Aorta (tissue), 5 donors: ENCODE measurements around the gene SPAAR. TPM values are rescaled to one million over a fixed set of nuclear protein-coding genes. Genes with fewer than 3 reads are reported as not detected.
A peak's percentile ranks its signal among the peaks of the same experiment; 100 is the strongest.
"Not testable (repeated sequence)": the region's sequence is repeated elsewhere in the genome, so short reads cannot be mapped to it uniquely, and the experiment has no call there.

ENCODE experiments used
- ATAC-seq: fragments of 200-7000 bp; cut with Tn5 transposase; one replicate; pipeline ENCODE4 v1.9.1; 2022; ENCODE audit warnings: moderate library complexity; ENCODE audit not compliant: low FRiP score
- DNase-seq, 2 donors: peaks; one replicate each; pipeline ENCODE4 v3.0.0-alpha.2; 2020
- H3K27ac ChIP-seq, 2 donors: one replicate each; pipeline ENCODE4 v1.5.1; 2013; ENCODE audit warnings: low read length in 2 of 2, mild to moderate bottlenecking in 2 of 2, moderate library complexity in 2 of 2, control low read depth in 1 of 2, inconsistent platforms in 1 of 2, low read depth in 1 of 2
- H3K27me3 ChIP-seq, 2 donors: one replicate each; pipeline ENCODE4 v1.6.1; 2013; ENCODE audit warnings: control low read depth in 1 of 2, low read length in 1 of 2, mild to moderate bottlenecking in 1 of 2, moderate library complexity in 1 of 2; ENCODE audit not compliant: insufficient read depth in 2 of 2, control insufficient read depth in 1 of 2
- H3K36me3 ChIP-seq, 2 donors: one replicate each; pipeline ENCODE4 v1.6.1; 2013; ENCODE audit warnings: control low read depth in 1 of 2, low read length in 1 of 2, mild to moderate bottlenecking in 1 of 2; ENCODE audit not compliant: insufficient read depth in 2 of 2, control insufficient read depth in 1 of 2
- H3K4me1 ChIP-seq, 2 donors: one replicate each; pipeline ENCODE4 v1.6.1; 2013; ENCODE audit warnings: low read length in 2 of 2, control low read depth in 1 of 2, mild to moderate bottlenecking in 1 of 2, moderate library complexity in 1 of 2; ENCODE audit not compliant: insufficient read depth in 2 of 2, control insufficient read depth in 1 of 2
- H3K4me3 ChIP-seq, 2 donors: one replicate each; pipeline ENCODE4 v1.5.1; 2013; ENCODE audit warnings: low read length in 2 of 2, control low read depth in 1 of 2, mild to moderate bottlenecking in 1 of 2
- H3K9me3 ChIP-seq: one replicate; pipeline ENCODE4 v1.6.1; 2013; ENCODE audit warnings: mild to moderate bottlenecking, low read length; ENCODE audit not compliant: control insufficient read depth
- WGBS, 2 donors: extraction: QIAGEN DNeasy Blood & Tissue Kit; methylation state at CpG; one replicate each; pipeline ENCODE4 v1.1.7; 2013; 5-methylcytosine and 5-hydroxymethylcytosine counted together
- intact Hi-C, 2 donors: fragments of 100-400 bp; cut with DNase I; formaldehyde crosslinking; loops; one replicate each; pipeline versions ENCODE4 v1.14.2 to v1.15.0; 2022
- polyA plus RNA-seq, 2 donors: library from polyadenylated mRNA; stranded (reverse); fragments of 200-250 nt; gene quantifications; one replicate each; pipeline ENCODE4 v1.2.3, GENCODE V29; 2013
- total RNA-seq, 2 donors: library from RNA; stranded (reverse); fragmentation: NEBNext Ultra II Directional; extraction: Animal tissue kit (Norgen Biotek cat#: 25700); gene quantifications; one replicate each; pipeline ENCODE4 v1.2.1, GENCODE V29; 2021
- donor health status: healthy with polysubstance abuse.
- donor health status: Bipolar disorder and iron deficiency.
- donor health status: DM: no; HTN: no; CAD: no.
- donor health status: DM: no; HTN: no; CAD: no.
- donor health status: DM: yes; HTN: yes; CAD: no.

The SPAAR gene
- total and polyA plus RNA-seq, 4 donors = 0.82 to 4.5 (median 4.0) TPM; not detected in 1

DNA sequence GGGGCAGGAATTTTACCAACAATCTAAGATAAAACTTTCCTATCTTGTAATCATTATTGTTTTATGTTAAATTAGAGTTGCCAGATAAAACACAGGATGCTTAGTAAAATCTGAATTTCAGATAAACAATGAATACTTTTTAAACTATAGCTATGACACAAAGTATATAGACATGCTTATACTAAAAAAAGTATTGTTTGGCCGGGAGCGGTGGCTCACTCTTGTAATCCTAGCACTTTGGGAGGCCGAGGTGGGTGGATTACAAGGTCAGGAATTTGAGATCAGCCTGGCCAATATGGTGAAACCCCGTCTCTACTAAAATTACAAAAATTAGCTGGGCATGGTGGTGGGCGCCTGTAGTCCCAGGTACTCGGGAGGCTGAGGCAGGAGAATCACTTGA lies 24.8 kb downstream of the SPAAR start:
- H3K4me1 ChIP-seq, H3K36me3 ChIP-seq, H3K27me3 ChIP-seq, H3K27ac ChIP-seq, H3K9me3 ChIP-seq, intact Hi-C loops, ATAC-seq, H3K4me3 ChIP-seq, DNase-seq: not testable (repeated sequence)
- WGBS, 2 donors = 48 to 54% methylated on average over 6 of the region's 6 CpGs

DNA sequence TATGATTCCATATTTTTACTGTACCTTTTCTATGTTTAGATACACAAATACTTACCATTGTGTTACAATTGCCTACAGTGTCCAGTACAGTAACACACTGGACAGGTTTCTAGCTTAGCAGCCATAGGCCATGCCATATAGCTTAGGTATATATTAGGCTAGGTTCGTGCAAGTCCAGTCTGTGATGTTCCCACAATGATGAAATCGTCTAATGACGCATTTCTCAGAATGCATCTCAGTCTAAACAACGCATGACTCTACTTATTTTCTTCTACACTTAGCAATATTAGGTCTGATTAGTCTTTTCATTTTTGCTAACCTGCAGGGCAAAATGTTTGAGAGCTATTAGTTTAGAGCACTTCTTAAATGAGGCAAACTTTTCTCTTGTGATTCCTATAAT lies 26.0 kb downstream of the SPAAR start:
- peaks cover 0 to 5% of the 10 kb centered on the region in 2 donors for H3K4me1 ChIP-seq
- peak overlapping the region; percentile 57 to 86 for H3K27ac ChIP-seq
- intact Hi-C loops = no loop called here
- H3K4me3 ChIP-seq = no peak overlapping the region
- DNase-seq (no peak), ATAC-seq (no peak)
- no peaks in the 10 kb centered on the region for H3K36me3 ChIP-seq
- no peaks in the 10 kb centered on the region for H3K27me3 ChIP-seq
- WGBS, 2 donors = 68 to 69% methylated on average over 4 of the region's 4 CpGs
- no peaks in the 10 kb centered on the region for H3K9me3 ChIP-seq

DNA sequence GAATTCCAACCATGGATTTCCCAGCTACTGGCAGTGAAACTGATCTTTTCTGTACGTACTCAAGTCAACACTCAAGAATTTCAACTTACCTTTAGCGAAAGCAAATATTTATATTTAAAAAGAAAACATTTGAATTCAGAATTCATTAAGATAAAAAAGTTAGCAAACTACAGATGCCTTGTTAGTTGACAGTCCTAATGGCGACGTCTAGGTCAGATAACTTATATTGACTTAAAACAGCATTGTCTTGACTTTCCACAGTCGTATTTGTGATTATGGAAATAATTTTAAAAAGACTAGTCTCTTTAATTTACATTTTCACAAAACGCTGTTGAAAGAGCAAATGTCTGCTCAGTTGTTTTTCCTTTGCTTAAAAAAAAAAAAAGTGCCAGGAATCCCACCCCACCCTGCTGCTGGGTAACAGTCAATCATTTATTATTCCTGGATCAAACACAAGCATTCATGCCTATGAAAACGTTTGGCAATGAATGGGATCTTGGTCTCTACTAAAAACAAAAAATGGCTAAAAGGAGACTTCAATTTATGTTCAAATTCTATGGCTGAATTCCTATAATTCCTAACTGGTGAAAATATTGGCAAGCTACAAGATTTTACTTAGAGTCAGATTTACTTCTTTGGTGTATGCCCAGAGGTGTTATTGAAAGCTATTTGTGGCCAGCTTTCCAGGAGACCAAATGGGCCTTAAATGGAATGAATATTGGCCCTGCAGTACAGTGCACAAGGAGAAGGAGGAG lies 26.6 kb downstream of the SPAAR start:
- 4 to 5% methylated on average over 7 of the region's 7 CpGs for WGBS, 2 donors
- DNase-seq = no peak
- H3K4me3 ChIP-seq = no peak overlapping the region
- no peaks in the 10 kb centered on the region for H3K27me3 ChIP-seq
- peak overlapping the region in 1 of 2 donors; percentile 96 for H3K27ac ChIP-seq
- H3K9me3 ChIP-seq = no peaks in the 10 kb centered on the region
- H3K36me3 ChIP-seq = no peaks in the 10 kb centered on the region
- intact Hi-C loops = loop anchor here in 1 of 2 donors (1.0 kb wide), 1 partner anchor 28 kb away; no protein-coding TSS in a partner anchor
- peaks cover 0 to 5% of the 10 kb centered on the region in 2 donors for H3K4me1 ChIP-seq
- peak; percentile 66 for ATAC-seq

DNA sequence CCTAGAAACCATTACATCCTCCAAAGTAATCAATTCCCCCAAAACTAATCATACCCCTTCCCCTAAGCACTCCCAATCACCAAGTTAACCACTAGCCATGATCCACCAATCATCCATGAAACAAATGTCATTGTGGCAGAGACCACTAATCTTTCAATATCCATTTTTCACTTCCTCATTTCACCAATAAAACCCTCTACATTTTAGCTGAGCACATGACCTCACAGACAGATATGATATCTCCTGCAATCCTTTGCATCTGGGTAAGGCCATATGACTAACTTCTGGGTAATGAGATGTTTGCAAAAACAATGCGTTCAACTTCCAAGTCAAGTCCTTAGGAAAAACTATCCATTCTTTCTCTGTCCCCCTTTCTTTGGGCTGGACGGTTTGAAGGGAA lies 27.9 kb downstream of the SPAAR start:
- peaks cover 0 to 5% of the 10 kb centered on the region in 2 donors for H3K4me1 ChIP-seq
- no peaks in the 10 kb centered on the region for H3K9me3 ChIP-seq
- ATAC-seq (no peak), DNase-seq (no peak)
- WGBS, 2 donors = 60 to 70% methylated on average over 2 of the region's 2 CpGs
- H3K27me3 ChIP-seq = no peaks in the 10 kb centered on the region
- peak overlapping the region; percentile 77 to 89 for H3K27ac ChIP-seq
- no peak overlapping the region for H3K4me3 ChIP-seq
- intact Hi-C loops = no loop called here
- H3K36me3 ChIP-seq = no peaks in the 10 kb centered on the region

DNA sequence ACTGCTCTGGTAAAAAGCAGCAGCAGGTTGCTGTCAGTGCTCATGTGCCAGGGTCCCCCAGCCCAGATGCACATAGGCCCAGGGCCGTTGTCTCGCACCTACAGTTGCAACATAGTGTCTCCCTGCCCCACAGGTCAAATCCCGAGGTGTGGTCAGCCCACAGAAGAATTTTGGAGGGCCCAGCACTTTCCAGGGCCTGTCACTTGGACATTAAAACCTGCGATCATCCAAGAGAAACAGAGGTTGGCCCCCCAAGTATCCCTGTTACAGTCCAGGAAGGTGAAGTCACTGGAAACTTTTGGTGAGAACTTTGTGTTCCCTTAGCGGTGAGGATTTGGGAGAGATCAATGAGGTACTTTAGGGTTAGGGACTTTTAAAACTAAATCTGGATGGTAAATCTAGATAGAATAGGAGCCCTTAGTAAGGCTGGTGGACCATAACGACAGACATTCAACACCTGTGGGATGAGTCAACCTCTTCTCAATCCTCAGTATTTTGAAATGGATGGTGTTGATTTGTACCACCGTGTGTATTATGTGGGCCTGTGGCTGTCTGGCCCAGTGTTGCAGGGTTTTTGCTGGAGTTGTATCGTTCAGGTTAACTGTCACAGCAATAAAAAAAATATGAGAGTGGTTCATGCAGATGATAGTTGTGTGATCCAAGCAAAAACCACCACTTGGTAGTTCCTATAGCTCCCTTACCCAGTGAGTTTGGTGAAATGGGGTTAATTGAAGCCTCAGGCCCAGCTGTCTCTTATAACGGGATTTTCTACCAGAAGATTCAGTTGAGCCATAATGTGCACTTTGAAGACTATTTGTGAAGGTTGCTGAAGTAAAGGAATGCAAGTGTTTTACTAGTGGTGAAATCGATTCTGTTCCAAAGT lies 29.4 kb downstream of the SPAAR start:
- DNase-seq (no peak), ATAC-seq (no peak)
- H3K4me3 ChIP-seq = no peak overlapping the region
- H3K27me3 ChIP-seq = no peaks in the 10 kb centered on the region
- H3K27ac ChIP-seq = peak overlapping the region; percentile 14 to 95
- 30 to 49% methylated on average over 10 of the region's 10 CpGs for WGBS, 2 donors
- no peaks in the 10 kb centered on the region for H3K36me3 ChIP-seq
- intact Hi-C loops = no loop called here
- peaks cover 0 to 5% of the 10 kb centered on the region in 2 donors for H3K4me1 ChIP-seq
- no peaks in the 10 kb centered on the region for H3K9me3 ChIP-seq

DNA sequence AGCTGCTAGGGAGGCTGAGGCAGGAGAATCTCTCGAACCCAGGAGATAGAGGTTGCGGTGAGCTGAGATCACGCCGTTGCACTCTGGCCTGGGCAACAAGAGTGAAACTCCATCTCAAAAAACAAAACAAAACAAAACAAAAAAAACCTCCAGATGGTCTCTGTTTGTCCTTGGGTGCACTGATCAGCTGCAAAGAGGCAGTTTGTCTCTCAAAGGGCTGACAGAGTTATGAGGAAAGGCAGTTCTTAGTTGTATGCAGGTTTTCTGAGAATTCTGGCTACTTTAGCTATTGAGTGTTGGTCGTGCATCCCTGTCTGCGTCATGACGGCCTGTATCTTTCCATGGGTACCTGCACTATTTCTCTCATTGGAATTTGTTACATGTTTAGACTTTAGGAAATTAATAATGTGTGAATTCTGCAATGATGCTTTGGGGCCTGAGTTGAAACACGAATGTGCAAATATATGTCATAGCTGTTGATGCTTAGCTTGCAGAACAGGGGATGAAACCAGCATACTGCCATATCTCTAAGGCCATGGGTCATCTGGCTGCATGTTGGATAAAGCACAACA lies 30.5 kb downstream of the SPAAR start:
- peak overlapping the region in 1 of 2 donors; percentile 40 for H3K27ac ChIP-seq
- 90 to 95% methylated on average over 8 of the region's 8 CpGs for WGBS, 2 donors

DNA sequence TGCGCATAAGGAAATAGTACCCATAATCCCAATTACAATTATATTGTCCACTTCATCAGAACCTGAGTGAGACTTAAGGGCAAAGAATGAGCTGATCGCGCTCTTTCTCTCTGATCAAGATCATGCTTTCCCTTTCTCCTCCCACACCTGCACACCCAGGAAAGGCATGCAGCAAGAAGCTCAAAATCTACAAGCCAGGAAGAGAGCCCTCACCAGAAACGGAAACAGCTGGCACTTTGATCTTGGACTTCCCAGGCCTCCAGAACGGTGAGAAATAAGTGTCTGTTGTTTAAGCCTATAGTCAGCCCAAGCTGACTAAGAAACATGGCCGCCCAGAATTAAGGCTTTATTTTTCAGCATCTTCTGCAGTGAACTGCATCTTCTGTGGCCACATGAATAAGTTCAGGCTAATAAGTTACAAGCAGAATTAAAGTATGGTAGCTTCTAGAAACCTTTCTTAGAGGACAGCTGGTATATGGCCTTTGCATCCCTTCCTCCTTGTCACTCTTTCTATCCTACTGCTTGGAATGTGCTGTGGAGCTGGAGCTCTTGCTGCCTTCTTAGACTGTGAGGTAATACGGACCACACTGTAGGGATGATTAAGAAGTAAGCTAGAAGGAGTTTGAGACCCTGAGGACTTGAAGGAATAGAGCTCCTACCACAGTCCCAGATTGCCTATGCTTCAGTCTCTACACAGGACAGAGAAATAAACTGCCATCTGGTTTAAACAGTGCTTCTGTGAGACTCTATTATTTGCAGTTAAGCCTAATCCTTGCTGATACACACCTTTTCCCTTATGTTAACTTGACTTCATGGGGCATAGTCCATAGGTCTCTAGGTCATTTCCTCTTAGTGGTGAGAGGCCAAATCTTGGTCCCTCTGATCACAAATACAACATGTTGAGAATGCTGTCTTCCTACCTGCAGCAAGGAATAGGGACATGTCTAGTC lies 31.4 kb downstream of the SPAAR start:
- no peaks in the 10 kb centered on the region for H3K27me3 ChIP-seq
- DNase-seq (no peak), ATAC-seq (no peak)
- H3K27ac ChIP-seq = peak overlapping the region in 1 of 2 donors; percentile 58
- no peak overlapping the region for H3K4me3 ChIP-seq
- peaks cover 0 to 3% of the 10 kb centered on the region in 2 donors for H3K4me1 ChIP-seq
- WGBS, 2 donors = 73 to 83% methylated on average over 7 of the region's 7 CpGs
- no peaks in the 10 kb centered on the region for H3K9me3 ChIP-seq
- intact Hi-C loops = no loop called here
- H3K36me3 ChIP-seq = no peaks in the 10 kb centered on the region

More for the DNA sequence above, 30.5 kb downstream of the SPAAR start:
- peaks cover 0 to 5% of the 10 kb centered on the region in 2 donors for H3K4me1 ChIP-seq
- H3K9me3 ChIP-seq = no peaks in the 10 kb centered on the region
- intact Hi-C loops = no loop called here
- H3K36me3 ChIP-seq = no peaks in the 10 kb centered on the region
- H3K4me3 ChIP-seq = no peak overlapping the region
- no peak for ATAC-seq
- no peaks in the 10 kb centered on the region for H3K27me3 ChIP-seq
- no peak for DNase-seq

DNA sequence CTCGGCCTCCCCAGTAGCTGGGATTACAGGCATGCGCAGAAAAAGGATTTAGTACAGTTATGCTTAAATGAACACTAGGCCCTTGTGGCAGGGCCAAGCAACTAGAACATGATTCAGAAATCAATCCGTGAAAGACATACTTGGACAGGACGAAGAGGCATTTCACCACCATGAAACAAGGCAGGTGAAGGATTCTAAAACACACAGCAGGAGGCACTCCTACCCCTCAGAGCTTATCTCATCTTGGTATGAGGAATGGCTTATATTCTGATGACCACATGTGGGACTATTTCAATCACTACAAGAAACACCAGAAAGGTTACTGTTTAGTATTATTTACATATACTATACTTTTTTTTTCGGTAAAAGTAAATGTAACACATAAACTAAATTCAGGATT lies 33.0 kb downstream of the SPAAR start:
- no peak overlapping the region for H3K27ac ChIP-seq
- ATAC-seq (no peak), DNase-seq (no peak)
- H3K9me3 ChIP-seq = no peaks in the 10 kb centered on the region
- WGBS, 2 donors = 86 to 94% methylated on average over 5 of the region's 5 CpGs
- no peaks in the 10 kb centered on the region for H3K36me3 ChIP-seq
- H3K4me3 ChIP-seq = no peak overlapping the region
- intact Hi-C loops = no loop called here
- peaks cover 0 to 3% of the 10 kb centered on the region in 2 donors for H3K4me1 ChIP-seq
- H3K27me3 ChIP-seq = no peaks in the 10 kb centered on the region
